Measurements from ENCODE around the gene MEP1B.

MEP1B gene

GRCh38 chr18:32195881-32196815 is 6.3 kb downstream of the MEP1B start:
- Histone ChIP-seq H3K9me3 (ENCODE audit: insufficient read depth, low read depth, low read length) (peaks cover 4% of the 10 kb centered on the region), H3K18ac (ENCODE audit: low read length) (no peak overlapping the region), H3K23ac (ENCODE audit: low read length) (no peak overlapping the region), H2BK12ac (ENCODE audit: low read length) (no peak overlapping the region), H4K12ac (ENCODE audit: low read depth, low read length) (no peak overlapping the region), H3K27me3 (ENCODE audit: insufficient read depth, low read length) (no peaks in the 10 kb centered on the region), H3K27ac (ENCODE audit: low read depth, low read length) (no peak overlapping the region), H3K4ac (ENCODE audit: low read depth, low read length) (no peak overlapping the region), H4K8ac (ENCODE audit: low read depth, low read length) (no peak overlapping the region), H3K9ac (ENCODE audit: low read length) (no peak overlapping the region), H2AFZ (ENCODE audit: insufficient read depth, low read length, poor library complexity) (no peak overlapping the region), H3K4me3 (ENCODE audit: low read depth, low read length) (no peak overlapping the region), H3K4me1 (ENCODE audit: control insufficient read depth in 1 of 2, insufficient read depth in 2 of 2, low read length in 2 of 2) (no peaks in the 10 kb centered on the region), H2BK5ac (ENCODE audit: low read depth, low read length, poor library complexity) (no peak overlapping the region), H3K4me2 (ENCODE audit: low read length) (no peak overlapping the region), H4K91ac (ENCODE audit: low read depth, low read length) (no peak overlapping the region), H3K14ac (ENCODE audit: low read length) (no peak overlapping the region), H2BK120ac (ENCODE audit: insufficient read depth, low read length, poor library complexity) (no peak overlapping the region), H3K79me1 (ENCODE audit: low read length) (no peaks in the 10 kb centered on the region), H2AK5ac (ENCODE audit: low read length) (no peak overlapping the region), H3K79me2 (ENCODE audit: control insufficient read depth, insufficient read depth, low read length, poor library complexity) (no peaks in the 10 kb centered on the region), H3K36me3 (ENCODE audit: control insufficient read depth in 1 of 2, insufficient read depth in 2 of 2, low read length in 2 of 2) (no peaks in the 10 kb centered on the region)
- DNase-seq, result no peak
- WGBS (ENCODE audit: extremely low coverage, insufficient coverage, insufficient read length), result no CpG with 5 or more reads among the region's 32 CpGs

- Histone ChIP-seq H3K36me3 (ENCODE audit: control insufficient read depth in 1 of 2, insufficient read depth in 2 of 2, low read length in 2 of 2) (no peaks in the 10 kb centered on the region), H4K91ac (ENCODE audit: low read depth, low read length) (no peak overlapping the region), H2BK5ac (ENCODE audit: low read depth, low read length, poor library complexity) (no peak overlapping the region), H3K4me3 (ENCODE audit: low read depth, low read length) (no peak overlapping the region), H2AK5ac (ENCODE audit: low read length) (no peak overlapping the region), H3K27ac (ENCODE audit: low read depth, low read length) (no peak overlapping the region), H2AFZ (ENCODE audit: insufficient read depth, low read length, poor library complexity) (no peak overlapping the region), H4K12ac (ENCODE audit: low read depth, low read length) (no peak overlapping the region), H3K79me1 (ENCODE audit: low read length) (no peaks in the 10 kb centered on the region), H3K9me3 (ENCODE audit: insufficient read depth, low read depth, low read length) (peaks cover 7% of the 10 kb centered on the region), H3K18ac (ENCODE audit: low read length) (no peak overlapping the region), H3K4ac (ENCODE audit: low read depth, low read length) (no peak overlapping the region), H3K23ac (ENCODE audit: low read length) (no peak overlapping the region), H3K4me2 (ENCODE audit: low read length) (no peak overlapping the region), H3K14ac (ENCODE audit: low read length) (no peak overlapping the region), H3K9ac (ENCODE audit: low read length) (no peak overlapping the region), H3K4me1 (ENCODE audit: control insufficient read depth in 1 of 2, insufficient read depth in 2 of 2, low read length in 2 of 2) (no peaks in the 10 kb centered on the region), H2BK12ac (ENCODE audit: low read length) (no peak overlapping the region), H3K79me2 (ENCODE audit: control insufficient read depth, insufficient read depth, low read length, poor library complexity) (no peaks in the 10 kb centered on the region), H2BK120ac (ENCODE audit: insufficient read depth, low read length, poor library complexity) (no peak overlapping the region), H3K27me3 (ENCODE audit: insufficient read depth, low read length) (no peaks in the 10 kb centered on the region), H4K8ac (ENCODE audit: low read depth, low read length) (no peak overlapping the region)
- DNase-seq, result no peak
- no CpG with 5 or more reads among the region's 2 CpGs for WGBS (ENCODE audit: extremely low coverage, insufficient coverage, insufficient read length)
These were observed 10.9 kb downstream of the MEP1B start for GRCh38 chr18:32200766-32201165.

- Histone ChIP-seq H3K14ac (ENCODE audit: low read length) (no peak overlapping the region), H3K4me1 (ENCODE audit: control insufficient read depth in 1 of 2, insufficient read depth in 2 of 2, low read length in 2 of 2) (no peaks in the 10 kb centered on the region), H3K36me3 (ENCODE audit: control insufficient read depth in 1 of 2, insufficient read depth in 2 of 2, low read length in 2 of 2) (no peaks in the 10 kb centered on the region), H3K4ac (ENCODE audit: low read depth, low read length) (no peak overlapping the region), H2AFZ (ENCODE audit: insufficient read depth, low read length, poor library complexity) (no peak overlapping the region), H3K9me3 (ENCODE audit: insufficient read depth, low read depth, low read length) (peaks cover 3% of the 10 kb centered on the region), H2AK5ac (ENCODE audit: low read length) (no peak overlapping the region), H3K4me2 (ENCODE audit: low read length) (no peak overlapping the region), H3K79me2 (ENCODE audit: control insufficient read depth, insufficient read depth, low read length, poor library complexity) (no peaks in the 10 kb centered on the region), H4K91ac (ENCODE audit: low read depth, low read length) (no peak overlapping the region), H2BK5ac (ENCODE audit: low read depth, low read length, poor library complexity) (no peak overlapping the region), H3K27ac (ENCODE audit: low read depth, low read length) (no peak overlapping the region), H3K27me3 (ENCODE audit: insufficient read depth, low read length) (no peaks in the 10 kb centered on the region), H2BK120ac (ENCODE audit: insufficient read depth, low read length, poor library complexity) (no peak overlapping the region), H4K8ac (ENCODE audit: low read depth, low read length) (no peak overlapping the region), H2BK12ac (ENCODE audit: low read length) (no peak overlapping the region), H3K9ac (ENCODE audit: low read length) (no peak overlapping the region), H3K18ac (ENCODE audit: low read length) (no peak overlapping the region), H3K4me3 (ENCODE audit: low read depth, low read length) (no peak overlapping the region), H3K23ac (ENCODE audit: low read length) (no peak overlapping the region), H4K12ac (ENCODE audit: low read depth, low read length) (no peak overlapping the region), H3K79me1 (ENCODE audit: low read length) (no peaks in the 10 kb centered on the region)
- no CpG with 5 or more reads among the region's 3 CpGs for WGBS (ENCODE audit: extremely low coverage, insufficient coverage, insufficient read length)
- DNase-seq, result no peak
These were observed 12.3 kb downstream of the MEP1B start for GRCh38 chr18:32201948-32202672.

GRCh38 chr18:32208023-32208422 is 18.2 kb downstream of the MEP1B start:
- Histone ChIP-seq H2BK12ac (ENCODE audit: low read length) (no peak overlapping the region), H3K14ac (ENCODE audit: low read length) (no peak overlapping the region), H3K4me2 (ENCODE audit: low read length) (no peak overlapping the region), H2BK5ac (ENCODE audit: low read depth, low read length, poor library complexity) (no peak overlapping the region), H3K79me2 (ENCODE audit: control insufficient read depth, insufficient read depth, low read length, poor library complexity) (no peaks in the 10 kb centered on the region), H4K8ac (ENCODE audit: low read depth, low read length) (no peak overlapping the region), H3K4me3 (ENCODE audit: low read depth, low read length) (no peak overlapping the region), H2AFZ (ENCODE audit: insufficient read depth, low read length, poor library complexity) (no peak overlapping the region), H3K4ac (ENCODE audit: low read depth, low read length) (no peak overlapping the region), H3K9me3 (ENCODE audit: insufficient read depth, low read depth, low read length) (peaks cover 3% of the 10 kb centered on the region), H3K18ac (ENCODE audit: low read length) (no peak overlapping the region), H2AK5ac (ENCODE audit: low read length) (no peak overlapping the region), H3K27ac (ENCODE audit: low read depth, low read length) (no peak overlapping the region), H3K36me3 (ENCODE audit: control insufficient read depth in 1 of 2, insufficient read depth in 2 of 2, low read length in 2 of 2) (no peaks in the 10 kb centered on the region), H3K4me1 (ENCODE audit: control insufficient read depth in 1 of 2, insufficient read depth in 2 of 2, low read length in 2 of 2) (no peaks in the 10 kb centered on the region), H3K23ac (ENCODE audit: low read length) (no peak overlapping the region), H4K91ac (ENCODE audit: low read depth, low read length) (no peak overlapping the region), H3K9ac (ENCODE audit: low read length) (no peak overlapping the region), H4K12ac (ENCODE audit: low read depth, low read length) (no peak overlapping the region), H2BK120ac (ENCODE audit: insufficient read depth, low read length, poor library complexity) (no peak overlapping the region), H3K27me3 (ENCODE audit: insufficient read depth, low read length) (no peaks in the 10 kb centered on the region), H3K79me1 (ENCODE audit: low read length) (no peaks in the 10 kb centered on the region)
- no peak for DNase-seq
- no CpG with 5 or more reads among the region's 2 CpGs for WGBS (ENCODE audit: extremely low coverage, insufficient coverage, insufficient read length)
